Stimulated activated CD4-positive, alpha-beta T cell treated with anti-CD3 and anti-CD28 coated beads, Interleukin-4, amount 100 ng/mL, for 1 hour (primary cell): ENCODE measurements around the gene RARRES2.

ENCODE experiments used
- DNase-seq: peaks from one replicate; pipeline ENCODE4 v3.0.0-alpha.2; 2020

RARRES2 gene

DNA sequence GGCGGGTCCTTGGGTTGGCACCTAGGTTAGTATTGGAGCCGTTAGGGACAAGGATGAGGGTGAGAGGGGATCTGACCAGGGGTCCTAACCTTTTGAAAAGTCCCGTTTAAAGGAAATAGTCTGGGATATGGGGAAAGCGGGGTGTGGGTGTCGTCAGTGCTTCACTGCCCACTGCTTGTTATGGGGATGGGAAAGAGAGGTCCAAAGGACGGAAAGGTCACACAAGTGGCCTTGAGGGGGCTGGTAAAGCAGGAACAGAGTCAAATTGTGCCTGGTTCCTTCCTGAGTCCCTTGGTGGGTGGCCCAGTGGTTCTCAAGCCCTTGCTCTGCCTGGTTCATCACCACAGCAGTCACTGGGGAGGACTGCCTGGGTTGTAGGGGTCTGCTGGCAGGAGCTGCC lies 35.1 kb upstream of the RARRES2 start:
- DNase-seq = no peak

DNA sequence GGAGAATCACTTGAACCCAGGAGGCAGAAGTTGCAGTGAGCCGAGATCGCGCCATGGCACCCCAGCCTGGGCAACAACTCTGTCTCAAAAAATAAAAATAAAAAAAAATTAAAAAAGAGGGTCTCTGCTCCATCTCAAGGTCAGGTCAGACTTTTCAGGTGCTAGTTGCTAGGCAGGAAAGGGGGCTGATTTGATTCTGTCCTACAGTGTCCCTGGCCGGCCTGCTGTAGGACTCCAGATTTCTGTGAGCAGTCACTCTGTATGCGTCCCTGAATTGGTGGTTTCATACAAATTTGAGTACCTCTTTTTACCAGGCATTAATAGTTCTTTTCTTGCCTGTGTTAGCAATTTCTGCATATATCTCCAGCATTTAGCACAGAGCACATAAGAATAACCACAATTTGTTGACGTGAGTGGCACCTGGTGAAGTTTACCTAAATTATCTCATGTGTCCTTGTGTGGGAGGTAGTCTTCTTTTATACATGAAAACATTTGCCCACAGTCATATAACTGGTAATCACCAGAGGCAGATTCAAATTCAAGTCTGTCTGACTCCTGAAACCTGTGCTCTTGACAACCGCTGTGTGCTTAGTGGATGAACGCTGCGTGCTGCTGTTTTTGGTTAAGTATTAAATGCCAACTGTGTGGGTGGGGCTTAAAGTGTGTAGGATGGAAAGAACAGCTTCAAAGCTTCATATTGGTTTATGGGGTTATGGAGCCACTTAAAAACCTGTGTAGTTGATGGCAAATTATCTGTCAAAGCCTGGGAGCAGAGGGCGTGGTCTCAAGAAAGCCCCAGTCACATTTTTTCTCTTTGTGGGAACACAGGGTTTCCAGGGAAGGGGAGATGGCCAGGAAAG lies 34.5 kb upstream of the RARRES2 start:
- peak; percentile 39 for DNase-seq

DNA sequence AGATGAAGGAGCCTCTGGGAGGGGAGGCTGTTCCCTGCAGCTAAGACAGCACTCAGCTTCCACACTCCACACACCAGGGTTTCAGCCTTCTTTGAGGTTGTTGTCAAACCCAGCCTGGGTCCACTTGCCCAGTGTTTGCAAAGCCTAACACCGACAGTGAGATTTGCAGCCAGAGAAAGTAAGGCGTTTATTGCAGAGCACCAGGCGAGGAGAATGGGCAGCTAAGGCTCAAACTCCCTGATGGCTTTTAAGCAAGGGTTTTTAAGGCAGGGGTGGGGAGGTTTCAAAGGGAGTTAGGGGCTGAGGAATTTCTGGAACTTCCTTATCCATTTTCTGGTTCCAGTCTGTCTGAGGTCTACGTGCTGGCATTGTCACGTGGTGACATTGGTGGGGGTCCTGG lies 33.0 kb upstream of the RARRES2 start:
- DNase-seq = no peak

DNA sequence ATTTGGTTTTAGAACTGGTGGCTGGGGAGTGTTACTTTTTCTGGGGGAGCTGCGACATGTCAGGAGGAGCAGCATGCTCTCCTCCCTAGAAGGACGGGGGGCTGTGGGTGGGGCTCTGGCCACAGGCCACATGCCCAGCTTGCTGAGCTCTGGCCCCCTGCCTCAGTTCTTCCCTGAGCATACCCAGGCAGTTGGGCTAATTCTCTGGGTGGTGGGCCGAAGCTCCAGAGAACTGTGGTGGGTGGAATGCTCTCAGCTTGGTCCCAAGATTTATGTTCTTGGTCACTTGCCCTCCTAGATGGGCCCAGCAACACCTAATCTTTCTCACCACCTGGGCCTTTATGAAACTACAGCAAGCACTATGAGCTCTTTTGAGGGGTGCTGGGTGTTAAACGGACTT lies 32.6 kb upstream of the RARRES2 start:
- DNase-seq = no peak

DNA sequence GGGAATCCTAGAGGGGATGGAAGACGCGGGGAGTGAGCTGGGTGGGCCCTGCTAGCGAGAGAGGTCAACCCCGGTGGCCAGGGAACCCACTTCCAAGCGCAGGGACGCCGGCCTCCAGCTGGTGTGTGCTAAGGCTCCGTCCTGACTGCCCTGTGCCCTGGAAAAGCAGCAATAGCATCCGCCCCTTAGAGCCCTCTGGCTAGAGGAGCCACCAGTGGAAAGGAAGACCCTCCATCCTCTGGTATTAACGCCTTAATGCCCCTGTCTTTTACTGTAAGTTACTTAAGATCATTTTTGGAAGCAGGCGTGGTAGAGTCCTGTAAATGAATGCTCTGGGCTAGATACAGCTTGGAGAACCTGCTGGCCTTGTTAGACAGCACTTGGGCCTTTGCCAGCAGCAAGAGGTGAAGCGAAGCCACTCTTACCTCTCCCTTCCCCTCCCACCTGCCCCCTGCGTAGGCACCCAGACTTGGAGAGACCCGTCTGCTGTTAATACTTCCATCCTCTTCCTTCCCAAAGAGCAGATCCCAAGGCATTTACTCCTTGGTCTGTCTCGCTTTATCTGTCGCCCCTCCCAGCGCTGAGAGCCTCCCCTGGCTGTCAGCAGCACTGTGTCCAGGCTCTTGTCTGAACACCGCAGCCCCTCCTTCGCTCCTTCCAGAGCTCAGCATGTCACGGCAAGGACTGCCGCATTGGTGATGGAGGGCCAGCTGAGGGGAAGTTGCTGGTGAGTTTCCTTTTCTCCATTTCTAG lies 31.8 kb upstream of the RARRES2 start:
- DNase-seq = no peak

DNA sequence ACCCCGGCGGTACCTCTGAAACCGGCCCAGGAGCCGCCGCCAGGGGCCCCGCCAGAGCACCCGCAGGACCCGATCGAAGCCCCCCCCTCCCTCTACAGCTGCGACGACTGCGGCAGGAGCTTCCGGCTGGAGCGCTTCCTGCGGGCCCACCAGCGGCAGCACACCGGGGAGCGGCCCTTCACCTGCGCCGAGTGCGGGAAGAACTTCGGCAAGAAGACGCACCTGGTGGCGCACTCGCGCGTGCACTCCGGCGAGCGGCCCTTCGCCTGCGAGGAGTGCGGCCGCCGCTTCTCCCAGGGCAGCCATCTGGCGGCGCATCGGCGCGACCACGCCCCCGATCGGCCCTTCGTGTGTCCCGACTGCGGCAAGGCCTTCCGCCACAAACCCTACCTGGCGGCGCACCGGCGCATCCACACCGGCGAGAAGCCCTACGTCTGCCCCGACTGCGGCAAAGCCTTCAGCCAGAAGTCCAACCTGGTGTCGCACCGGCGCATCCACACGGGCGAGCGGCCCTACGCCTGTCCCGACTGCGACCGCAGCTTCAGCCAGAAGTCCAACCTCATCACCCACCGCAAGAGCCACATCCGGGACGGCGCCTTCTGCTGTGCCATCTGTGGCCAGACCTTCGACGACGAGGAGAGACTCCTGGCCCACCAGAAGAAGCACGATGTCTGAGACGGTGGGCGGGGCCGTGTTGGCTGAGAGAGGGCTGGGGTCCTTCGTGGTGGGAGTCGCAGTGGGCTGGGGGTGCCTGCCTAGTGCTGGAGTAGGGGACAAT lies 31.0 kb upstream of the RARRES2 start:
- no peak for DNase-seq

DNA sequence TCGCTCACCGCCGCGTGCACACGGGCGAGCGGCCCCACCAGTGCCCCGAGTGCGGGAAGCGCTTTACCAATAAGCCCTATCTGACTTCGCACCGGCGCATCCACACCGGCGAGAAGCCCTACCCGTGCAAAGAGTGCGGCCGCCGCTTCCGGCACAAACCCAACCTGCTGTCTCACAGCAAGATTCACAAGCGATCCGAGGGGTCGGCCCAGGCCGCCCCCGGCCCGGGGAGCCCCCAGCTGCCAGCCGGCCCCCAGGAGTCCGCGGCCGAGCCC lies 30.5 kb upstream of the RARRES2 start:
- DNase-seq = no peak

DNA sequence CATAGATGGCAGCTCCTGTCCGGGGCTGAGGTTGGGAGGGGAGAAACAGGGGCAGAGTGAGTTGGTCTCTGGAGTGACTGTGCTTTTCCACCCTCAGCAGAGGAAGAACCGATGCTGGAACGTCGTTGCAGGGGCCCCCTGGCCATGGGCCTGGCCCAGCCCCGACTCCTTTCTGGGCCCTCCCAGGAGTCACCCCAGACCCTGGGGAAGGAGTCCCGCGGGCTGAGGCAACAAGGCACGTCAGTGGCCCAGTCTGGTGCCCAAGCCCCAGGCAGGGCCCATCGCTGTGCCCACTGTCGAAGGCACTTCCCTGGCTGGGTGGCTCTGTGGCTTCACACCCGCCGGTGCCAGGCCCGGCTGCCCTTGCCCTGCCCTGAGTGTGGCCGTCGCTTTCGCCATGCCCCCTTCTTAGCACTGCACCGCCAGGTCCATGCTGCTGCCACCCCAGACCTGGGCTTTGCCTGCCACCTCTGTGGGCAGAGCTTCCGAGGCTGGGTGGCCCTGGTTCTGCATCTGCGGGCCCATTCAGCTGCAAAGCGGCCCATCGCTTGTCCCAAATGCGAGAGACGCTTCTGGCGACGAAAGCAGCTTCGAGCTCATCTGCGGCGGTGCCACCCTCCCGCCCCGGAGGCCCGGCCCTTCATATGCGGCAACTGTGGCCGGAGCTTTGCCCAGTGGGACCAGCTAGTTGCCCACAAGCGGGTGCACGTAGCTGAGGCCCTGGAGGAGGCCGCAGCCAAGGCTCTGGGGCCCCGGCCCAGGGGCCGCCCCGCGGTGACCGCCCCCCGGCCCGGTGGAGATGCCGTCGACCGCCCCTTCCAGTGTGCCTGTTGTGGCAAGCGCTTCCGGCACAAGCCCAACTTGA lies 29.9 kb upstream of the RARRES2 start:
- no peak for DNase-seq

DNA sequence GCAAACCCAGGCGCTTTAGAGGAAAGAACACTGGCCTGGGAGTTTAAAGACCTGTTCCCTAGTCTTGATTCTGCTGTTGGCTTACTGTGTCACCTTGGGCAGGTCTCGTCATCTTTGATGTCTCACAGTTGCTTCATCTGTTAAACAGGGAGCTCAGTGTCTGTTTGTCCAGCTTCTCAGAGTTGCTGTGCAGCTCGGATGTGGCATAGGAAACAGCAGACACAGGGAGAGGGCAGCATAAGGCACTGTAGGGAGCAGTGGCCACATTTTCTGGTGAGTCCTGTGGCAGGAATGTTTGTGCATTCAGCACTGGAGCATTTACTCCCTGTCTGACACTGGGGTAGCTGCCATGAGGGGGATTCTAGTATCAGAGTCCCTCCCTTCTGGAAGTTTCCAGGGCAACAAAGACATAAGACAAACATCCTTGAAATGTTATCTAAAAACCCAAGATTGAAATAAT lies 29.2 kb upstream of the RARRES2 start:
- no peak for DNase-seq

DNA sequence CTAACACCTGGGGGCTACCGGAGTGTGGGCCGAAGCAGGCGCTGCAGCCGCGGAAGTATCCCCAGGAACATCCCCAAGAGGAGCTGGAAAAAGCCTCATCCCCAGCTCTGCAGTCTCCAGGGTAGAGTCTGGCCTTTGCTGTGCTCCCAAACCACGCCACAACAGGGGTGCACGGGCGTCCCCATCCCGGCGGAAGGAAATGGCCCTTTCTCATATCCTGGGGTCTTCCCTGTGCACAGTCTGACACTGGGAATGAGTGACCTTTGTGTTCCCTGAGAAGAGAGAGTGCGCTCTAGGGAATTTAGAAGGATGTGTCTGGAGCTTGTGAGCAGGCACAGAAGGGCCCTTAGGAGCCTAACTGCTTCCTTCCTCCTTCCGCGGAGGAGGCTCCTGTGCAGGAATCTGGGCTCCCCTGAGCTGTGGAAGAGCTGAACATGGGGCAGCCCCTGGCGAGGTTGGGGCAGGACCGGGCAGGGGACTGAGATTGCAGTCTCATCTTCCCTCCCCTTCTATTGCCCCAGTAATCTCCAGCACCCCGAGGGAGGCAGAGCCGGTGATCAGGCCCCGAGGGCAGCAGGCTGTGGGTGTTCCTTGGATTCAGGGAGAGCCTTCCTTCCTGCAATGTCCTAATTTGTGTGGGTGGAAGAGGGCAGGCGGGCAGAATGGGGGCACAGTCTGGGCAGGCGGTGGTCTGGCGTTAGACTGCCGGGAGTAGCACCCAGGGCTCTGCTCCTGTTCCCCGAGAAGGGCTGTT lies 28.5 kb upstream of the RARRES2 start:
- no peak for DNase-seq

DNA sequence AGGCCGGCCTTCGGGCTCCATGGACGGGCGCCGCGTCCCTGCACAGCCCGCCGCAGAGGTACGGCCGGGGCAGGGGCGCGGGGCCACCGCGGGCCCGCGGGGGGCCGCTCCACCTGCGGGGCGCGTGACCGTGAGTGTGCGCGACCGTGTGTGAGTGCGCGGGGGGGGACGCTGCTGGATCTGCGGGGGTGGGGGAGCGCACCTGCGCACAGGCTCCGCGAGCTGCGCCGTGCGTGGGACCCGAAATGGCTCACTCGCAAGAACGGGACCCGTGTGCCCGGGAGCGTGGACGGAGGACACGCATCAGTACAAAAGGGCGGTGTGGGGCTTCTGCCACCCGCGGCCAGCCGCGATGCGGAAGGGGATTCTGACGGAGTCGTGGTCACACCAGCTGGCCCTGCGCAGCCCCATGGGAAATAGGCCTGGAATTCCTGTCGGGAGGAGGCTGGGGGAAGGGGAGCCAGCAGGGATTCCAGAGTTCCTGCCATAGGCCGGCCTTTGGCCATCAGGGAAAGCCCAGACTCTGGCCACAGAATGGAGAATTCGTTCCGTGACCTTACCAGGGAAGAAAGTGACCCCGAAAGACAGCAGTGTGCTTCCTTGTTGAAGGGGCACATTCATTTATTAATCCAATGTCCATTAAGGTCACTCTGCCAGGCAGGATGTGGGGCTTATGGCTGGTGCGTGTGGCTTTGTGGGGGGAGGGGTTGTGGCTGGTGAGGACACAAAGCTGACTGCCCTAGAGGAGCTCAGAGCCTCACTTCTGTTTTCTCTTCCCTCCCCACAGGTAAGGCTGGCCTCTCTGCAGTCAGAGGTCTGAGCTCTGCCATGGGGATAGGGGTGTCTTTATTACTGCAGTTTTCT lies 27.7 kb upstream of the RARRES2 start:
- peak; percentile 74 for DNase-seq

DNA sequence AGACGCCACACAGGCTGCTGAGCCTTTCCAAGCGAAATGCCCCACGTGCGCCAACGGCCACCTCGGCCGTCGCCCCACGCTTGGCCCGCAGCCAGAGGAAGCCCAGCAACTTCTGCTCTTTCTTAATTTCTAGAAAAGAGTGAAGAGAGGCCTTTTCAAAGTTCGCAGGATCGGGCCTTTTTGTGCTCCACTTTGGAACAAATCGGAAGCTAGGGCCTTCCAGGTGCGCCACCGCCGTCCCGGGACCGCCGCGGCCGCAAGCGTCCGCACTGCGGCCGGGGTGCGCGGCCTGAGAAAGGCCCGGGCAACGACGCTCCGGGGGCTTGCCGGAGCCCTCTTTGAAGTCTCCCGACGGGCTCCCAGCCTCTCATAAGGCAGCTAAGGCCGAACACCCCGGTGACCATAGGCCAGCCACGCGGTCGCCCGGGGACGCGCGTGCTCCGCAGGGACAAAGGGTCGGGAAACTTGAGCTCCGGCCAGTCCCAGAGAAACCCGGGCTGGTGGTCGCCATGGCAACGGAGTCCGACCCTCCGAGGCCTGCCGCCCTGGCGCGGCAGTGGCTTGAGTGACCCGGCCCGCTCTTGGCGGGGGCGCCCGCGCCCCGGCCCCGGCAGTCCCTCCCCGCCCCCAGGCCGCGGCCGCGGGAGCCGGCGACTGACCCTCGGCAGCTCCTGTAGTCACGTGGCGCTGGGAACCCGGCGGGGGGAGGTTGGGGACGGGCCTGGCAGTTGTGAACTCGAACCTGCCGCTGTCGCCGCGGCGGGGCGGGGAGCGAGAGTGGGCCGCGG lies 26.9 kb upstream of the RARRES2 start, which contains the start of gene REPIN1:
Gene REPIN1 (plus strand): TSS at position 727 of the 788 bp plus-strand sequence. CDS start 890 bp downstream, outside the sequence.
- DNase-seq = peak; percentile 80

DNA sequence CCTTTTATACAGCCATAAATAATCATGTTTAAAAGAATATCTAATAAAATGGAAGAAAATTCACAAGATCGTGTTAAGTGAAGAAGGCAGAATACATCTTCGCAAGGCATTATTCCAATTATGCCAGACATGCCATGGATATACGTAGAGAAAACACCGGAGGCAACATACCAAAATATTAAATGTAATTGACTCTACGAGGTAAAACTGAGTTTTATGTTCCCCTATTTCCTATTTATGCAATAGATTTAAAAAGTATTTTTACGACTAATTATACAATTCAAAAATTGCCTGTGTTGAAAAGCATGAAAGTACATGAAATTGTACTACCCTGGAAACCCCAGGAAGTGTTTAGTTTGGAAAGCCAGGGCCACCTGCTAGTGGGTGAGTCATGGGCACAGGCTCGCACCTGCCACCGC lies 26.3 kb upstream of the RARRES2 start:
- no peak for DNase-seq

DNA sequence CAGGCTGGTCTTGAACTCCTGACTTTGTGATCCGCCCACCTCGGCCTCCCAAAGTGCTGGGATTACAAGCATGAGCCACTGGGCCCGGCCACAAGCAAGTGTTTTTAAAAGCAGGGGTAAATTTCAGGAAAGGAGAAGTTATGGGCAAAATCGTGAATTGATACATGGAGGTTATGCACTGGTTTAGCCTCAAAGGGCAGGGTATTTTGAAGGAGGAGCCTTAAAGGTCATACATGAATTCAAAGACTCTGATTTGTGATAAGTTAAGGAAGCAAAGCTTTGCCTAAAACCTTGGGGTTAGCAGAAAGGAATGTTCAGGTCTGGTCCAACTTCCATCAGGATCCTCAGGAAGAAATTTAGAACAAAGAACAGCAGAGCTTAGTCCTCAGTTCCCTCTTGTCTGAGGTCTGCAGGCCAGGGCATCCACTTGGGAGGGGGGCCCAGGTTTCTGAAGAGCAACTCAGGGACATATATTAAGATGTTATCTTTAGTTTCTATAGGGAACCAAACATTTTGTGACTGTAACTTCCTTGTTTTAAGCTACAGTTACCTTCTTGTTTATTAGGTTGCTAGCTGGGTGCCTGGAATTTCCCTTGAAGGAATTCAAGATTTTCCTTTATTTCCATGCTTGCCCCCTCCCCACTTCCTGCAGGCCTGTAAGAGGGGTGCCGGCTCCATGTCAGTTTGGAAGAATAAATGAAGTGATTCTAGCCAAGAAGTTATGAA lies 24.4 kb upstream of the RARRES2 start:
- no peak for DNase-seq

DNA sequence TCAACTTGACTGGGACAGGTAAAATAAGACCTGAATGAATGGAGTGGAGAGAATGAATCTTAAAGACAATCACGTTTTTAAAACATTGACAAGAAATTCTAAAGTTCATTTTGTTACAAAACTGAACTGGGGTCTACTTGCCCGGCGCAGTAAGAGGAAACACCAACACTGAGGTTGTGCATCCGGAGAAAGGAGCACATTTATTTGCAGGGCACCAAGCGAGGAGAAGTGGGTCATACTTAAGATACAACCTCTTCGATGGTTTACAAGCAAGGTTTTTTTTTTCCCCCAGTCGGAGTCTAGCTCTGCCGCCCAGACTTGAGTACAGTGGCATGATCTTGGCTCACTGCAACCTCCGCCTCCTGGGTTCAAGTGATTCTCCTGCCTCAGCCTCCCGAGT lies 23.8 kb upstream of the RARRES2 start:
- DNase-seq = no peak

DNA sequence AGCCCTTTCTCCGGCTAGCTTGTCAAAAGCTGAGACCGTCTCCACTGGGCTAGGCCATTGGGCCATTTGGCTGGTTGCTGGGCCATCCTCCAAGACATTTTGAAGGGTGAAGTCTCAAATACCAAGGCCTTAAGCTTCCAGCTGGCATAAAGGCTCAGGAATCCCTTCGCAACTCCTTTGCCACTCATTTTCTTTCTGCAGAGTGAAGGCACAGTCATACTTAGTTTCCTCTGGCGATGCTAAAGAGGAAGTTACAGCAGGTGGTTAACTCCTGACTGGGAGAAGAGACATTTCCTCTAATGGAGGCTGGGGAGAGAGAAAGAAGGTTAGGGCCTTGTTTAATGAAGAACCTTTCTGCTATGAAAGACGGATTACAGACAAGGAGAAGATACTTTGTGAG lies 22.4 kb upstream of the RARRES2 start:
- no peak for DNase-seq

DNA sequence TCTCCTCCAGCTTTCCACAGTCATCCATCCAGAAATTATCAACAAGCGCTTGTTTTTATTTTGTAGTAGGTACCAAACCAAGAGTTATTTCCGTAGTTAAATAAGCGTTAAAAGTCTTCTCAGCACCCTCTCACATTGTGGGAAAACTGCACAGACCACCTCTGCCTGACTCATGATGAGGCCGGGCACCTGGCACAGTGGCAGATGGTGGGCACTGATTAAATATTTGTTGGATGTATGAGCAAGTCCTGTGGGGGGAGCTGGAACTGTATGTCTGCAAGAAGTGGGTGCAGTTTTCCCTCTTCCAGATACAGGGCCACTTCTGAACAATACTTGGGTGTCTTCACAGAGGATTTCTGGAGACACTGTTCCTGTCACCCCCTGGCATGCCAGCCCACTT lies 21.9 kb upstream of the RARRES2 start:
- no peak for DNase-seq

DNA sequence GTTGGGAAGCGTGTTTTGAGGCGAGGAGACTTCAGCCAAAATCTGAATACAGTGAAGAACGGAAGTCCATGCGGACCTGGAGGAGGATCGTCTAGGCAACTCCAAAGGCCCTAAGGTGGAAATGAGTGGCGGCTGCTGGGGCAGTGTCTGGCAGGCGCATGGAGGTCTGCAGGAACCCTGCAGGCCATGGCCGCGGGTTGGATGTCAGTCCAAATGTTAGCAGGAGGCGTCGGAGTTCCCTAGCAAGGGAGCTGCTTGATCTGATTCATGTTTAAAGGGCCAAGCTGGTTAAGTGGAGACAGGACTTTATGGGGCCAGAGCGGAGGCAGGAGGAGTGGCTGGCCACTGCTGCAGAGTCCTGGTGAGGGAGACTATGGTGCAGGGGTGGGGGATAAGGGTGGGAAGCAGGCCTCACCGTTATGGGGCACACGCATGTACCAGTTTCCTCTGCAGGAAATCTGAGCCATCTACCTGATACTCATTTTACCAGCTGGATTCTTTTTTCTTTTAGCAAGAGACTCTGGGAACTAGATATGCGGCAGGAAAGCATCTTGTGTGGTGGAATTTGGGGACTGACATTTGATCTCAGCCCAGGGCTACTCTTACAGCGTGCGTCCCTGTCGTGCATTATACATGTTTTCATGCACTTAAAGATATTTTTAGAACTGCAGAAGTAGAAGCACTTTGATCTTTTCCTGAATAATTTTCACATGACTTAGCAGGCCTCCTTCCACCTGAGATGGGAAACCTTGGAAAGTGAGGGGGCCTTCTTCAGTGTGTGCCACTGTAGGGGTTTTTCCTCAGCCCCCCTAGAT lies 20.6 kb upstream of the RARRES2 start:
- no peak for DNase-seq
